Endothelial cell of umbilical vein (primary cell): ENCODE data around the gene SDK2. TPM values are rescaled to one million over a fixed set of nuclear protein-coding genes. Genes with fewer than 3 reads are reported as not detected.

Experiments used
- BruUV-seq: library from RNA; stranded (reverse); fragments of 400-500 nt; replicated peaks from 2 replicates; lab custom pipeline; 2021; lab: Mats Ljungman, UMichigan
- CTCF ChIA-PET: fragments of 300-600, 350-600 bp; sonication (Branson Sonifier 250); formaldehyde crosslinking; loops from one replicate; lab custom pipeline; 2021; ENCODE audit warnings: antibody characterized with exemption, inconsistent platforms; lab: Charles Lee
- POLR2A ChIA-PET: fragments of 300-600, 350-600 bp; sonication (Branson Sonifier 250); formaldehyde crosslinking; loops from one replicate; lab custom pipeline; 2021; ENCODE audit warnings: antibody characterized with exemption, inconsistent platforms; lab: Charles Lee
- DNase-seq: peaks from one replicate; pipeline ENCODE4 v3.0.0-alpha.2; 2011; ENCODE audit warnings: low read depth, low spot score
- FAIRE-seq: peaks from 2 replicates; lab custom pipeline; 2011; peaks lifted over from hg19 to GRCh38; lab: Jason Lieb, UNC
- H2AFZ ChIP-seq: 2 replicates; pipeline ENCODE4 v1.6.0; 2012; ENCODE audit warnings: low read depth, low read length, control low read depth, inconsistent platforms
- H3K27ac ChIP-seq: 2 replicates; pipeline ENCODE4 v1.5.1; 2011; ENCODE audit warnings: low read depth, mild to moderate bottlenecking, control low read depth, low read length, moderate library complexity; ENCODE audit not compliant: insufficient read depth
- H3K27me3 ChIP-seq, 2 experiments: 2 replicates each; pipeline versions ENCODE4 v1.6.0 to v1.6.1; 2011; ENCODE audit warnings: low read length in 2 of 2, mixed read lengths in 1 of 2; ENCODE audit not compliant: control insufficient read depth in 2 of 2, insufficient read depth in 2 of 2
- H3K36me3 ChIP-seq, 2 experiments: 2 replicates in 1 of 2; 3 replicates in 1 of 2; pipeline ENCODE4 v1.5.1; 2011; ENCODE audit warnings: low read length in 2 of 2, mild to moderate bottlenecking in 1 of 2, moderate library complexity in 1 of 2; ENCODE audit not compliant: control insufficient read depth in 2 of 2, insufficient read depth in 2 of 2; ENCODE audit errors: extremely low read depth in 1 of 2
- H3K4me1 ChIP-seq: 3 replicates; pipeline ENCODE4 v1.5.1; 2011; ENCODE audit warnings: mild to moderate bottlenecking, low read length; ENCODE audit not compliant: control insufficient read depth, insufficient read depth; ENCODE audit errors: extremely low read depth
- H3K4me2 ChIP-seq: 2 replicates; pipeline ENCODE4 v1.6.1; 2011; ENCODE audit warnings: low read length, control low read depth, mixed read lengths; ENCODE audit not compliant: insufficient read depth
- H3K4me3 ChIP-seq, 3 experiments: fragments of 200-600 bp in 1 of 3; sonication (generic), shearing (Covaris generic) in 1 of 3; replicated peaks in 1 of 3; 2 replicates each; pipeline ENCODE4 v1.5.1; 2011 to 2016; ENCODE audit warnings: control low read depth in 3 of 3, low read length in 3 of 3, mild to moderate bottlenecking in 2 of 3, inconsistent platforms in 1 of 3, low read depth in 1 of 3, moderate library complexity in 1 of 3; ENCODE audit not compliant: insufficient read depth in 1 of 3
- H3K79me2 ChIP-seq: 2 replicates; pipeline ENCODE4 v1.6.0; 2012; ENCODE audit warnings: low read length, inconsistent platforms; ENCODE audit not compliant: control insufficient read depth, insufficient read depth
- H3K9ac ChIP-seq: replicated peaks from 2 replicates; pipeline ENCODE3; 2011; ENCODE audit warnings: low read length, control low read depth; ENCODE audit not compliant: insufficient read depth; ENCODE audit errors: extremely low read depth
- H3K9me1 ChIP-seq: replicated peaks from 3 replicates; pipeline ENCODE4 v1.6.0; 2011; ENCODE audit warnings: mild to moderate bottlenecking, low read length; ENCODE audit not compliant: control insufficient read depth, insufficient read depth; ENCODE audit errors: extremely low read depth
- H3K9me3 ChIP-seq: replicated peaks from 2 replicates; pipeline ENCODE4 v1.5.1; 2012; ENCODE audit warnings: low read length, inconsistent platforms; ENCODE audit not compliant: control insufficient read depth, insufficient read depth
- H4K20me1 ChIP-seq: replicated peaks from 2 replicates; pipeline ENCODE3; 2011; ENCODE audit warnings: mild to moderate bottlenecking, low read length; ENCODE audit not compliant: control insufficient read depth, insufficient read depth; ENCODE audit errors: extremely low read depth
- CTCF ChIP-seq, 2 donors: IDR thresholded peaks; 1 replicate in 1 of 2; 2 replicates in 1 of 2; pipeline ENCODE4 v1.5.1; 2011; ENCODE audit warnings: low read length in 2 of 2, mild to moderate bottlenecking in 2 of 2, moderate library complexity in 2 of 2, control low read depth in 1 of 2, inconsistent platforms in 1 of 2, low read depth in 1 of 2; ENCODE audit not compliant: insufficient read depth in 1 of 2; ENCODE audit errors: extremely low read depth in 1 of 2
- GATA2 ChIP-seq: IDR thresholded peaks from 2 replicates; pipeline ENCODE4 v1.7.0; 2011; ENCODE audit warnings: low read depth, mild to moderate bottlenecking, moderate library complexity, mixed read lengths, low read length; ENCODE audit not compliant: insufficient read length, insufficient read depth
- JUN ChIP-seq: IDR thresholded peaks from 2 replicates; pipeline ENCODE4 v1.6.1; 2011; ENCODE audit warnings: borderline replicate concordance, low read depth; ENCODE audit not compliant: insufficient read length, insufficient read depth
- MAX ChIP-seq: IDR thresholded peaks from 2 replicates; pipeline ENCODE4 v1.6.1; 2011; ENCODE audit not compliant: insufficient read depth, insufficient read length
- MYC ChIP-seq: IDR thresholded peaks from one replicate; pipeline ENCODE4 v1.6.1; 2011; ENCODE audit warnings: mild to moderate bottlenecking, low read depth, low read length
- POLR2A ChIP-seq: IDR thresholded peaks from 2 replicates; pipeline ENCODE4 v1.6.1; 2012; ENCODE audit warnings: low read depth, mild to moderate bottlenecking, control low read depth, low read length
- POLR2AphosphoS5 ChIP-seq: IDR thresholded peaks from 2 replicates; pipeline ENCODE4 v1.6.1; 2012; ENCODE audit warnings: low read depth, mild to moderate bottlenecking, control low read depth, low read length, moderate library complexity; ENCODE audit not compliant: insufficient read depth
- dilution Hi-C: fragments of 300-500 bp; cut with MboI; formaldehyde crosslinking; loops from one replicate; pipeline ENCODE4 v1.15.0; 2019; ENCODE audit warnings: low sequenced_read_pairs; ENCODE audit not compliant: extremely low pct_ligation_motif_present
- intact Hi-C: fragments of 100-400 bp; cut with micrococcal nuclease; formaldehyde crosslinking; loops from one replicate; pipeline ENCODE4 v1.10.0; 2022
- polyA plus RNA-seq, 4 experiments: library from polyadenylated mRNA; depleted of rRNA in 3 of 4; stranded (reverse) in 3 of 4; unstranded in 1 of 4; fragments of >200 nt; gene quantifications; 2 replicates each; pipeline versions ENCODE4 v1.2.1 to v1.2.3, GENCODE V29; 2011 to 2012; ENCODE audit warnings: missing spikeins in 1 of 4
- total RNA-seq: library from RNA; stranded (reverse); gene quantifications from 2 replicates; pipeline ENCODE4 v1.2.3, GENCODE V29; 2021

Gene SDK2
- total and polyA plus RNA-seq, 2 donors (not counting 3 experiments of a cell fraction or from before 2014, with no cell fraction given) = not detected

- no peaks in the 10 kb centered on the region for H3K36me3 ChIP-seq
- TF ChIP-seq CTCF (IDR thresholded peaks at IDR 0.05; ENCODE audit: extremely low read depth in 1 of 2, insufficient read depth in 1 of 2, low read depth in 1 of 2, low read length in 2 of 2) (no peak), JUN (no peak), MAX (no peak), POLR2AphosphoS5 (no peak), POLR2A (no peak), MYC (no peak), GATA2 (no peak)
- no peak overlapping the region for H3K4me3 ChIP-seq
- POLR2A ChIA-PET = no interaction called here
- H3K9me1 ChIP-seq = no peaks in the 10 kb centered on the region
- H2AFZ ChIP-seq = no peak overlapping the region
- no peak overlapping the region for H3K27ac ChIP-seq
- dilution Hi-C loops = no loop called here
- no peak overlapping the region for H3K4me2 ChIP-seq
- no peaks in the 10 kb centered on the region for H3K79me2 ChIP-seq
- H3K9me3 ChIP-seq = no peaks in the 10 kb centered on the region
- no peaks in the 10 kb centered on the region for H3K4me1 ChIP-seq
- CTCF ChIA-PET = interaction anchor here (1.0 to 7.3 kb wide), 10 partner anchors 10 to 815 kb away, joined by 3 to 376 read pairs (median 16); partner anchors contain the start of genes CDC42EP4 and CPSF4L
- H3K9ac ChIP-seq = no peak overlapping the region
- H3K27me3 ChIP-seq = peaks cover 0 to 3% of the 10 kb centered on the region in 2 experiments
- DNase-seq (no peak), FAIRE-seq (no peak)
- H4K20me1 ChIP-seq = no peaks in the 10 kb centered on the region
- intact Hi-C loops = loop anchor here (5.0 kb wide), 1 partner anchor 814 kb away; no protein-coding TSS in a partner anchor
- BruUV-seq = no TSS peak
Measured at GRCh38 chr17:73371285-73371684, 273.0 kb downstream of the SDK2 start.
